ENCODE results near the gene MCM9.

GRCh38 chr6:118899948-118900347 lies 35.0 kb downstream of the MCM9 start:
- no peak for TF ChIP-seq CTCF (IDR thresholded peaks at IDR 0.05)
- TF ChIP-seq POLR2A (IDR thresholded peaks at IDR 0.05): no peak
- no peak for TF ChIP-seq POLR2AphosphoS5 (IDR thresholded peaks at IDR 0.05)
